Measurements from ENCODE around the gene LDB3.

LDB3 gene

DNA sequence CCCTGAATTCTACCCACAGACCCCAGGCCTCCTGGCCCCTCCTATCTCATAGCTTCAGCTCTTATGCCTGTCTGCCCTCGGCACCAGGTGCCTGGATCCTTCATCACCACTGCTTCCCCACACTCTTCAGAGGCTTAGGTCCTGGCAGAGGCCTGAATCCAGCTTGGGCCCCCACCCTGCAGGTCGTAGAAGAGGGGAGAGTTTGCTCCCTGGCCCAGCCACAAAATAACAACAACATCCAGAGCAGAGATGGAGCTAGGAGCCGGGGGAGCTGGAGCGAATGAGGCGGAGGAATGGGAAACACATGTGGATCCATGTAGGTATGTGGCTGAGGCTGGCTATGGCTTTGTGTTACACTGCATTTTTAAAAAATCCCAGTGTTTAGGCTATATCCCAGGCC is 21.8 kb upstream of the LDB3 start:
- no peak for DNase-seq
- peaks cover 44% of the 10 kb centered on the region for H3K27me3 Mint-ChIP-seq (ENCODE audit: low read depth, poor library complexity)
- H3K4me3 Mint-ChIP-seq, result no peak overlapping the region
- peaks cover 58% of the 10 kb centered on the region for H3K4me1 Mint-ChIP-seq
- TF ChIP-seq, protein P1, sequence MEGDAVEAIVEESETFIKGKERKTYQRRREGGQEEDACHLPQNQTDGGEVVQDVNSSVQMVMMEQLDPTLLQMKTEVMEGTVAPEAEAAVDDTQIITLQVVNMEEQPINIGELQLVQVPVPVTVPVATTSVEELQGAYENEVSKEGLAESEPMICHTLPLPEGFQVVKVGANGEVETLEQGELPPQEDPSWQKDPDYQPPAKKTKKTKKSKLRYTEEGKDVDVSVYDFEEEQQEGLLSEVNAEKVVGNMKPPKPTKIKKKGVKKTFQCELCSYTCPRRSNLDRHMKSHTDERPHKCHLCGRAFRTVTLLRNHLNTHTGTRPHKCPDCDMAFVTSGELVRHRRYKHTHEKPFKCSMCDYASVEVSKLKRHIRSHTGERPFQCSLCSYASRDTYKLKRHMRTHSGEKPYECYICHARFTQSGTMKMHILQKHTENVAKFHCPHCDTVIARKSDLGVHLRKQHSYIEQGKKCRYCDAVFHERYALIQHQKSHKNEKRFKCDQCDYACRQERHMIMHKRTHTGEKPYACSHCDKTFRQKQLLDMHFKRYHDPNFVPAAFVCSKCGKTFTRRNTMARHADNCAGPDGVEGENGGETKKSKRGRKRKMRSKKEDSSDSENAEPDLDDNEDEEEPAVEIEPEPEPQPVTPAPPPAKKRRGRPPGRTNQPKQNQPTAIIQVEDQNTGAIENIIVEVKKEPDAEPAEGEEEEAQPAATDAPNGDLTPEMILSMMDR (IDR thresholded peaks at IDR 0.05), result no peak
- H3K27ac Mint-ChIP-seq, result no peak overlapping the region
- no peaks in the 10 kb centered on the region for H3K36me3 Mint-ChIP-seq (ENCODE audit: low read depth)
- no peaks in the 10 kb centered on the region for H3K9me3 Mint-ChIP-seq

DNA sequence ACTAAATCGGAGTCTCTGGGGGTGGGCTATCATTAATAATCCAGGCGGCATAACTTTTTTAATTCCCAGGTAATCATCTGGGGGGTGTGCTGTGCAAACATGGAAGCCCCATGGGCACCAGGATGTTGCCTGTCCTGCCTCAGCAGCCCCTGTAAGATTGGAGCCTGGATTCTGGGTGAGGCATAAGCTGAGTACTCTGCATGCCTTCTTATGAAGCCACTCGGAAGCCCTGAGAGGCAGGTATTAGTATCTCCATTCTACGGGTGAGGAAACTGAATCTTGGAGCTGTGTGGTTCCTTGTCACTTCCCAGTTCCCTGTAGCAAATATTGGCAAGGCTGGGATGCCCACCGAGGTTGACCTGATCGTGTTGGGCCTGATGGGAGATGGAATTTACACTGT is 21.4 kb upstream of the LDB3 start:
- no peak overlapping the region for H3K27ac Mint-ChIP-seq
- H3K9me3 Mint-ChIP-seq, result no peaks in the 10 kb centered on the region
- peaks cover 58% of the 10 kb centered on the region for H3K4me1 Mint-ChIP-seq
- TF ChIP-seq, protein P1 (IDR thresholded peaks at IDR 0.05), result no peak
- H3K4me3 Mint-ChIP-seq, result no peak overlapping the region
- no peaks in the 10 kb centered on the region for H3K36me3 Mint-ChIP-seq (ENCODE audit: low read depth)
- DNase-seq, result no peak
- H3K27me3 Mint-ChIP-seq (ENCODE audit: low read depth, poor library complexity), result peaks cover 44% of the 10 kb centered on the region

DNA sequence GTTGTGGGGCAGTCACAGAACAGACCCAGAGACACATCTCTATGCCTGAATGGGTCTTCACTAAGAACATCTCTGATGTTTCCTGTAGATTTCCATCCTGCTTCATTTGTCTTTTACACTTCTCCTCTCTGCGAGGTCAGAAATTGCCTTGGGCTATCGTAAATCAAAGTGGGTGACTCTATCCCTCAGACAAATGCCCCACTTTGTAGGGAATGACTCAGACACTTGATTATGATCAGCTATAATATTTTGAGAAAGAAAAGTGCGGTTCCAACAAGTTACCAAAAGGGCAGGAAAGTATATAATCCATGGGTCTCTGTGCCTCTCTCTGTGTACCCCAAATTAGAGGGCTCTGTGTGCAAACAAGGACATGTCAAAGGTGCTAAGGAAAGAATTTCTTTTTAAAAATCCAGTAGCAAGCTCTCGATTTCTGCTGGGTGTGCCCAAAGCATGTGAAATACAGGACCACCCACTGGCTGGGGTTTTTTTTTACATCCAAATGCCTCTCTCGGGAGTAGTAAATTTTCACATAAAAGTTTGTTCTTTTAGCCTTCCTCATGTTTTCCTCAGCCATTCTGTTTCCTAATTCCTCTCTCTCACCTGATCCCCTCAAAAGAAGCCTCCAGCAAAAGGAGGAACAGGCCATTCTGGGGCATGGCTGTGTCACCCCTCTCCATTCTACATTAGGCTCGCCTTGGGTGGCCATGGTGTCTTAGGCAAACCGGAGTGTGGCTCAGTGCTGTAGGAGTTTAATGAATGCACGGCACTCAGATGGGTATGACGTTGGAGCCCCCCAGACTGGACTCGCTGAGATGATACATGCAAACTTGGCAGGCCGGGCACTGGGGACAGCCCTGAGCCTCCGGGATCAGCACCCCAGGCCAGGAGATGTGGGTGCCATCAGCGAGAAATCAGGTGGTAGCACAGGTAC is 20.3 kb upstream of the LDB3 start:
- Mint-ChIP-seq H3K4me1 (peaks cover 63% of the 10 kb centered on the region), H3K36me3 (ENCODE audit: low read depth) (no peaks in the 10 kb centered on the region), H3K27ac (no peak overlapping the region), H3K27me3 (ENCODE audit: low read depth, poor library complexity) (peaks cover 42% of the 10 kb centered on the region), H3K4me3 (no peak overlapping the region), H3K9me3 (no peaks in the 10 kb centered on the region)
- no peak for DNase-seq
- TF ChIP-seq, protein P1 (IDR thresholded peaks at IDR 0.05), result no peak

DNA sequence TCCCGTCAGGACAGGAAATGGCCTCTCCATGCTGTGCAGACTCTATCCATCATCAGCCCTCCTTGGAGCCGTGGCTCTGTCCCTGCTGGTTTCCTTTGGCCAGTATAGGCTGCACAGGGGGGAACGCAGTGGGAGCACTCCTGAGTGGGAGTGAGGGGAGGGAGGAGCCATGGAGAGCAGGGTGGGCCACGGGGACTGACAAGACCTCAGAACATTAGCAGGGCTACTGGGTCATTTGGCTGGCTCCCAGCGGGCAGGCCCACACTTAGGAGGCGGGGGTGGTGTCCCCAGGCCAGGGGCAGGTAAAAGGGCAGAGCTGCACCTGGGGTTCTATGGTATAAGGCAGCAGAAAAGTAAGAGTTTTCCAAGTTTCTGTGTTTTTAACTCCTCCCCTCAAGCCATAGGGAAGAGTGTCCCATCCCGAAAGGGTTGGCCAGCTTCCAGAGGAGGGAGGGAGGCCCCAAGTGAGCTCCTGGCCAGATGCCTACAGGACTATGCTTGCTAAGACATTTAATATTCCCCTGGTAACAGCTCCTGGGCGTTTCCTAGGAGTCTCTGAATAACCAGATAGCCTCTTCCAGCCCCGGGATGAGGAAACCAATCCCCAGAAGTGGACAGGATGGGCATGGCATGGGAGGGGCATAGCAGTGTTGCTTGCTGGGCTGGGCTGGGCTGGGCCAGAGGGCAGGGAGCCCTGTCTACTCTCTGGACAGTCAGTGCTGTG is 19.4 kb upstream of the LDB3 start:
- DNase-seq, result no peak
- H3K4me3 Mint-ChIP-seq, result no peak overlapping the region
- H3K36me3 Mint-ChIP-seq (ENCODE audit: low read depth), result no peaks in the 10 kb centered on the region
- TF ChIP-seq, protein P1 (IDR thresholded peaks at IDR 0.05), result no peak
- H3K27ac Mint-ChIP-seq, result no peak overlapping the region
- H3K27me3 Mint-ChIP-seq (ENCODE audit: low read depth, poor library complexity), result peaks cover 38% of the 10 kb centered on the region
- H3K9me3 Mint-ChIP-seq, result no peaks in the 10 kb centered on the region
- peaks cover 56% of the 10 kb centered on the region for H3K4me1 Mint-ChIP-seq

DNA sequence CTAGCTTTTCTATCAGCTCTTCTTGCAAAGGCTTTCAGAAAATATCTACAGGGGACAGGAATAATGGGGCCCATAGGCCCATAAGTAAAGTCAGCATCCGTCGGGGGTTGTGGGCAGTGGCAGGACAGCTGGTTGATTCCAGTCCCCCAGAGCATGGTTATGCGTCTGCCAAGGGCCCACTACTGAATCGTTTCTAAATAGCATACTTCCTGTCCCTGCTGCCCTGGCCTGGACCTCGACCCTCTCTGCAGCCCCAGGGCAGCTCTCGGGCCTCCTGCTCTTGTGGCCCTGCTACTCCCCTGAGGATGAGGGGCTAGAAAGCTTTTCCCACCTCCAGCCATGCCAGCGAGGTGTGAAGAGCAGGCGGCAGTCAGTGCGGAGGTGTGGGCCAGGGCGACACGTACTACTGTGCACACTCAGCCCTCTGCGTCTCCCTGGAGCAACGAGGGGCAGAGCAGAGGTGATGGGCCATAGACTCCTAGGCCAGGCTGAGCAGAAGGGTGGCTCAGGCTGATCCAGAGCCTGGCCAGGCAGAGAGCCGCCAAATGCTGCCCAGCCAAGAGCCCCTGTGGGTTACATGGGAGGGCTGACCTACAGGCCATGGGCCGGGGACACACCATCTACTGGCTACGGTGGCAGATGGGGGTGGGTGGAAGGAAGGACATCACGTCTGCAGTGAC is 18.7 kb upstream of the LDB3 start:
- no peak overlapping the region for H3K27ac Mint-ChIP-seq

More for the DNA sequence above, 18.7 kb upstream of the LDB3 start:
- Mint-ChIP-seq H3K4me1 (peaks cover 49% of the 10 kb centered on the region), H3K36me3 (ENCODE audit: low read depth) (no peaks in the 10 kb centered on the region), H3K4me3 (no peak overlapping the region), H3K9me3 (no peaks in the 10 kb centered on the region), H3K27me3 (ENCODE audit: low read depth, poor library complexity) (peaks cover 36% of the 10 kb centered on the region)
- TF ChIP-seq, protein P1 (IDR thresholded peaks at IDR 0.05), result no peak
- DNase-seq, result no peak

Data from nephron progenitor cell (in vitro differentiated cells).